Measurements from ENCODE around the gene OR2L8.

The OR2L8 gene

DNA sequence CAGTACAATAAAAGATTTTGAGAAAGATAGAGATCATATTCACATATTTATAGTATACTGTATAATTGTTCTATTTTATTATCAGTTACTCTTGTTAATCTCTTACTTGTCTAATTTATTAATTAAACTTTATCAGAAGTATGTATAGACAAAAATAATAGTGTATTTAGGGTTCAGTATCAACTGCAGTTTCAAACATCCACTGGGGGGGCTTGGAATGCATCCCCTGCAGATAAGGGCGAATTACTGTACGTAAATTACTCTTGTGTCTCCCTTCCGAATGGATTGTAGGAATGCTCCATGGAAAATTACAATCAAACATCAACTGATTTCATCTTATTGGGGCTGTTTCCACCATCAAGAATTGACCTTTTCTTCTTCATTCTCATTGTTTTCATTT lies at the start of gene OR2L8:
Gene OR2L8, plus strand, starts transcription at position 301 of the 400 bp plus-strand sequence. Its CDS starts 0 bp downstream, at position 301.
- no peaks in the 10 kb centered on the region for H4K20me1 ChIP-seq (ENCODE audit: insufficient read depth, low read length)
- no peaks in the 10 kb centered on the region for H3K36me3 ChIP-seq (ENCODE audit: insufficient read depth, low read length)
- TF ChIP-seq EZH2 (IDR thresholded peaks at IDR 0.05; ENCODE audit: borderline replicate concordance, low read length) = no peak
- TF ChIP-seq, protein P1, sequence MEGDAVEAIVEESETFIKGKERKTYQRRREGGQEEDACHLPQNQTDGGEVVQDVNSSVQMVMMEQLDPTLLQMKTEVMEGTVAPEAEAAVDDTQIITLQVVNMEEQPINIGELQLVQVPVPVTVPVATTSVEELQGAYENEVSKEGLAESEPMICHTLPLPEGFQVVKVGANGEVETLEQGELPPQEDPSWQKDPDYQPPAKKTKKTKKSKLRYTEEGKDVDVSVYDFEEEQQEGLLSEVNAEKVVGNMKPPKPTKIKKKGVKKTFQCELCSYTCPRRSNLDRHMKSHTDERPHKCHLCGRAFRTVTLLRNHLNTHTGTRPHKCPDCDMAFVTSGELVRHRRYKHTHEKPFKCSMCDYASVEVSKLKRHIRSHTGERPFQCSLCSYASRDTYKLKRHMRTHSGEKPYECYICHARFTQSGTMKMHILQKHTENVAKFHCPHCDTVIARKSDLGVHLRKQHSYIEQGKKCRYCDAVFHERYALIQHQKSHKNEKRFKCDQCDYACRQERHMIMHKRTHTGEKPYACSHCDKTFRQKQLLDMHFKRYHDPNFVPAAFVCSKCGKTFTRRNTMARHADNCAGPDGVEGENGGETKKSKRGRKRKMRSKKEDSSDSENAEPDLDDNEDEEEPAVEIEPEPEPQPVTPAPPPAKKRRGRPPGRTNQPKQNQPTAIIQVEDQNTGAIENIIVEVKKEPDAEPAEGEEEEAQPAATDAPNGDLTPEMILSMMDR (IDR thresholded peaks at IDR 0.05; ENCODE audit: low read length) = no peak
- H3K9me3 ChIP-seq (ENCODE audit: low read length) = no peaks in the 10 kb centered on the region
- no peak within 1 kb of the TSS for H3K4me3 ChIP-seq (ENCODE audit: low read depth, low read length, poor library complexity, severe bottlenecking)
- H2AFZ ChIP-seq (ENCODE audit: low read length) = no peak within 1 kb of the TSS
- H3F3A ChIP-seq (ENCODE audit: insufficient read depth, low read length) = no peaks in the 10 kb centered on the region
- no peaks in the 10 kb centered on the region for H3K27me3 ChIP-seq (ENCODE audit: insufficient read depth, low read length)
- H3K9ac ChIP-seq (ENCODE audit: low read length) = no peak within 1 kb of the TSS
- H3K4me2 ChIP-seq (ENCODE audit: low read length) = no peak within 1 kb of the TSS
- H3K4me1 ChIP-seq (ENCODE audit: insufficient read depth, low read length, severe bottlenecking) = no peaks in the 10 kb centered on the region
- H3K27ac ChIP-seq (ENCODE audit: low read depth, low read length, poor library complexity, severe bottlenecking) = no peak within 1 kb of the TSS
- H3K79me2 ChIP-seq (ENCODE audit: insufficient read depth, low read length) = no peaks in the 10 kb centered on the region
- H3K9me2 ChIP-seq (ENCODE audit: low read depth, low read length) = no peaks in the 10 kb centered on the region

DNA sequence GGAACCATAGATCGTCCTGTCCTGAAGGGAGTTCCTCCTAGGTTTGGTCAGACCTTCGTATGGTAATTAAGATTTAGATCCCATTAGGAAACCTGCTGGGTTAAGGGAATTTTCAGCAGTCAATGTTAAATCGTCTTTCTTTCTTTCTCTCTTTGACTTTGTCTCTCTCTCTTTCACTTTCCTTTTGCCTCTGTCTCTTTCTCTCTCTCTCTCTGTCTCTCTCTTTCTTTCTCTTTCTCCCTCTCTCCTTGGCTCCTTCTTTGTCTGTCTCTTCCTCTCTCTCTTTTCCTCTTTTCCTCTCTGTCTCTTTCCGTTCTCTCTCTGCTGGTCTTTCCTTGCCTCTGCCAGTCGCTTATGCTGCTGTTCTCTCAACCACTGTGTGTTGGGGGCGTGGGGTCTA lies 44.5 kb upstream of the OR2L8 start:
- H3K79me2 ChIP-seq (ENCODE audit: insufficient read depth, low read length) = no peaks in the 10 kb centered on the region
- H3K9me2 ChIP-seq (ENCODE audit: low read depth, low read length) = no peaks in the 10 kb centered on the region
- TF ChIP-seq EZH2 (IDR thresholded peaks at IDR 0.05; ENCODE audit: borderline replicate concordance, low read length) = no peak
- TF ChIP-seq, protein P1 (IDR thresholded peaks at IDR 0.05; ENCODE audit: low read length) = no peak
- no peaks in the 10 kb centered on the region for H3K36me3 ChIP-seq (ENCODE audit: insufficient read depth, low read length)
- H3K4me2 ChIP-seq (ENCODE audit: low read length) = no peak overlapping the region
- no peaks in the 10 kb centered on the region for H3F3A ChIP-seq (ENCODE audit: insufficient read depth, low read length)
- no peaks in the 10 kb centered on the region for H3K27me3 ChIP-seq (ENCODE audit: insufficient read depth, low read length)
- H3K9me3 ChIP-seq (ENCODE audit: low read length) = no peaks in the 10 kb centered on the region
- H3K4me1 ChIP-seq (ENCODE audit: insufficient read depth, low read length, severe bottlenecking) = no peaks in the 10 kb centered on the region
- no peak overlapping the region for H2AFZ ChIP-seq (ENCODE audit: low read length)
- no peaks in the 10 kb centered on the region for H4K20me1 ChIP-seq (ENCODE audit: insufficient read depth, low read length)
- H3K9ac ChIP-seq (ENCODE audit: low read length) = no peak overlapping the region
- H3K27ac ChIP-seq (ENCODE audit: low read depth, low read length, poor library complexity, severe bottlenecking) = no peak overlapping the region
- H3K4me3 ChIP-seq (ENCODE audit: low read depth, low read length, poor library complexity, severe bottlenecking) = no peak overlapping the region

- Histone ChIP-seq H3K9ac (ENCODE audit: low read length) (no peak overlapping the region), H3K27me3 (ENCODE audit: insufficient read depth, low read length) (no peaks in the 10 kb centered on the region), H3K36me3 (ENCODE audit: insufficient read depth, low read length) (no peaks in the 10 kb centered on the region), H3K4me1 (ENCODE audit: insufficient read depth, low read length, severe bottlenecking) (no peaks in the 10 kb centered on the region), H3K4me2 (ENCODE audit: low read length) (no peak overlapping the region), H3K9me2 (ENCODE audit: low read depth, low read length) (no peaks in the 10 kb centered on the region), H3K4me3 (ENCODE audit: low read depth, low read length, poor library complexity, severe bottlenecking) (no peak overlapping the region), H2AFZ (ENCODE audit: low read length) (no peak overlapping the region), H4K20me1 (ENCODE audit: insufficient read depth, low read length) (no peaks in the 10 kb centered on the region), H3K9me3 (ENCODE audit: low read length) (no peaks in the 10 kb centered on the region), H3K79me2 (ENCODE audit: insufficient read depth, low read length) (no peaks in the 10 kb centered on the region), H3K27ac (ENCODE audit: low read depth, low read length, poor library complexity, severe bottlenecking) (no peak overlapping the region), H3F3A (ENCODE audit: insufficient read depth, low read length) (no peaks in the 10 kb centered on the region)
- no peak for TF ChIP-seq EZH2 (IDR thresholded peaks at IDR 0.05; ENCODE audit: borderline replicate concordance, low read length)
- TF ChIP-seq, protein P1 (IDR thresholded peaks at IDR 0.05; ENCODE audit: low read length) = no peak
These were observed 43.5 kb upstream of the OR2L8 start for GRCh38 chr1:247905181-247905580.
